ENCODE data around the gene TAT. TPM values are rescaled to one million over a fixed set of nuclear protein-coding genes. Genes with fewer than 3 reads are reported as not detected.

TAT gene
- total RNA-seq, 2 donors from 2014 or later = 0.67 to 2.1 TPM

Other genes starting within 250 kb of the TAT start
- gene CALB2, start 218.4 kb downstream of the TAT start, total RNA-seq = 1 to 10 TPM; 4.4 to 6.6 TPM
- gene TLE7, start 135.0 kb downstream of the TAT start, total RNA-seq = not detected
- 1 to 10 TPM; 6.4 to 7.2 TPM for gene ZNF23, start 114.8 kb downstream of the TAT start, total RNA-seq
- gene ZNF19, start 87.8 kb downstream of the TAT start, total RNA-seq = 1 to 10 TPM; 8.3 to 9.8 TPM
- not detected for gene CHST4, start 50.7 kb downstream of the TAT start, total RNA-seq
- 100 to 1,000 TPM in 1 of 2 donors, 10 to 100 TPM in 1; 69.7 to 112 TPM for gene MARVELD3, start 49.1 kb upstream of the TAT start, total RNA-seq
- gene PHLPP2, start 147.6 kb upstream of the TAT start, total RNA-seq = 10 to 100 TPM; 40.1 to 78.5 TPM
- gene AP1G1, start 231.7 kb upstream of the TAT start, total RNA-seq = 100 to 1,000 TPM; 104 to 108 TPM

Measured in left colon (tissue), 2 donors.